ENCODE data around the gene HS3ST3A1.

Gene HS3ST3A1

GRCh38 chr17:13520899-13521572 is 80.7 kb downstream of the HS3ST3A1 start:
- H3K4me1 ChIP-seq (ENCODE audit: control insufficient read depth, low read length): no peaks in the 10 kb centered on the region
- no peaks in the 10 kb centered on the region for H3K9me3 ChIP-seq (ENCODE audit: control insufficient read depth, insufficient read depth, low read length)
- no peaks in the 10 kb centered on the region for H3K36me3 ChIP-seq (ENCODE audit: control insufficient read depth, low read length)
- no peaks in the 10 kb centered on the region for H3K79me2 ChIP-seq (ENCODE audit: control insufficient read depth, low read length)
- TF ChIP-seq EZH2phosphoT487 (IDR thresholded peaks at IDR 0.05; ENCODE audit: borderline replicate concordance, low read length) (no peak), CTCF (IDR thresholded peaks at IDR 0.05; ENCODE audit: low read depth, low read length, poor library complexity, severe bottlenecking) (no peak)
- H3K27ac ChIP-seq (ENCODE audit: low read depth, low read length): no peak overlapping the region
- H3K9me2 ChIP-seq (replicated peaks; ENCODE audit: control insufficient read depth, low read length): no peaks in the 10 kb centered on the region
- H3F3A ChIP-seq (ENCODE audit: control insufficient read depth, insufficient read depth): no peaks in the 10 kb centered on the region
- no peak overlapping the region for H3K4me3 ChIP-seq (ENCODE audit: low read length)
- H3K4me2 ChIP-seq (ENCODE audit: low read length): no peak overlapping the region
- no peaks in the 10 kb centered on the region for H3K27me3 ChIP-seq (ENCODE audit: control insufficient read depth, low read length)
- no peaks in the 10 kb centered on the region for H4K20me1 ChIP-seq (ENCODE audit: control insufficient read depth, insufficient read depth, low read depth, low read length)

GRCh38 chr17:13518261-13519000 is 83.3 kb downstream of the HS3ST3A1 start:
- no peaks in the 10 kb centered on the region for H3K4me1 ChIP-seq (ENCODE audit: control insufficient read depth, low read length)
- no peak overlapping the region for H3K27ac ChIP-seq (ENCODE audit: low read depth, low read length)
- H4K20me1 ChIP-seq (ENCODE audit: control insufficient read depth, insufficient read depth, low read depth, low read length): no peaks in the 10 kb centered on the region
- H3K4me2 ChIP-seq (ENCODE audit: low read length): no peak overlapping the region
- H3K36me3 ChIP-seq (ENCODE audit: control insufficient read depth, low read length): no peaks in the 10 kb centered on the region
- H3K9me2 ChIP-seq (replicated peaks; ENCODE audit: control insufficient read depth, low read length): no peaks in the 10 kb centered on the region
- H3F3A ChIP-seq (ENCODE audit: control insufficient read depth, insufficient read depth): no peaks in the 10 kb centered on the region
- H3K79me2 ChIP-seq (ENCODE audit: control insufficient read depth, low read length): no peaks in the 10 kb centered on the region
- H3K9me3 ChIP-seq (ENCODE audit: control insufficient read depth, insufficient read depth, low read length): no peaks in the 10 kb centered on the region
- TF ChIP-seq EZH2phosphoT487 (IDR thresholded peaks at IDR 0.05; ENCODE audit: borderline replicate concordance, low read length): no peak
- no peak for TF ChIP-seq CTCF (IDR thresholded peaks at IDR 0.05; ENCODE audit: low read depth, low read length, poor library complexity, severe bottlenecking)
- no peak overlapping the region for H3K4me3 ChIP-seq (ENCODE audit: low read length)
- H3K27me3 ChIP-seq (ENCODE audit: control insufficient read depth, low read length): no peaks in the 10 kb centered on the region

- H3K9me3 ChIP-seq (ENCODE audit: control insufficient read depth, insufficient read depth, low read length): no peaks in the 10 kb centered on the region
- no peaks in the 10 kb centered on the region for H4K20me1 ChIP-seq (ENCODE audit: control insufficient read depth, insufficient read depth, low read depth, low read length)
- H3K4me2 ChIP-seq (ENCODE audit: low read length): no peak overlapping the region
- no peaks in the 10 kb centered on the region for H3K4me1 ChIP-seq (ENCODE audit: control insufficient read depth, low read length)
- H3K4me3 ChIP-seq (ENCODE audit: low read length): no peak overlapping the region
- H3K9me2 ChIP-seq (replicated peaks; ENCODE audit: control insufficient read depth, low read length): no peaks in the 10 kb centered on the region
- no peaks in the 10 kb centered on the region for H3K36me3 ChIP-seq (ENCODE audit: control insufficient read depth, low read length)
- H3K27ac ChIP-seq (ENCODE audit: low read depth, low read length): no peak overlapping the region
- no peaks in the 10 kb centered on the region for H3F3A ChIP-seq (ENCODE audit: control insufficient read depth, insufficient read depth)
- no peaks in the 10 kb centered on the region for H3K79me2 ChIP-seq (ENCODE audit: control insufficient read depth, low read length)
- H3K27me3 ChIP-seq (ENCODE audit: control insufficient read depth, low read length): no peaks in the 10 kb centered on the region
- no peak for TF ChIP-seq CTCF (IDR thresholded peaks at IDR 0.05; ENCODE audit: low read depth, low read length, poor library complexity, severe bottlenecking)
- TF ChIP-seq EZH2phosphoT487 (IDR thresholded peaks at IDR 0.05; ENCODE audit: borderline replicate concordance, low read length): no peak
Observed at GRCh38 chr17:13513039-13513405, 88.7 kb downstream of the HS3ST3A1 start.

Measured in DOHH2 (cell line).